GM21737 (cell line): ENCODE results near the gene IRX2.

Experiments used
- ATAC-seq: cut with Tn5 transposase; IDR thresholded peaks from one replicate; pipeline ENCODE4 v1.9.1; 2021; ENCODE audit warnings: mild to moderate bottlenecking, moderate library complexity; ENCODE audit not compliant: unreplicated experiment

The IRX2 gene

GRCh38 chr5:2721385-2722138, 29.9 kb downstream of the IRX2 start:
- ATAC-seq, result no peak

GRCh38 chr5:2719332-2719731, 32.1 kb downstream of the IRX2 start:
- ATAC-seq, result no peak

- no peak for ATAC-seq
These were observed 33.4 kb downstream of the IRX2 start for GRCh38 chr5:2718115-2718514.

- no peak for ATAC-seq
These were observed 35.6 kb downstream of the IRX2 start for GRCh38 chr5:2715856-2716255.

GRCh38 chr5:2714805-2715204, 36.7 kb downstream of the IRX2 start:
- ATAC-seq, result no peak

GRCh38 chr5:2714026-2714425, 37.5 kb downstream of the IRX2 start:
- ATAC-seq, result no peak

GRCh38 chr5:2711446-2712425, 39.7 kb downstream of the IRX2 start:
- no peak for ATAC-seq

- no peak for ATAC-seq
These were observed 40.6 kb downstream of the IRX2 start for GRCh38 chr5:2710910-2711309.

GRCh38 chr5:2709976-2710689, 41.3 kb downstream of the IRX2 start:
- ATAC-seq, result no peak

GRCh38 chr5:2708751-2709150, 42.7 kb downstream of the IRX2 start:
- no peak for ATAC-seq

- ATAC-seq, result no peak
These were observed 43.3 kb downstream of the IRX2 start for GRCh38 chr5:2708132-2708531.

- no peak for ATAC-seq
These were observed 45.6 kb downstream of the IRX2 start for GRCh38 chr5:2705861-2706260.

- no peak for ATAC-seq
These were observed 46.5 kb downstream of the IRX2 start for GRCh38 chr5:2704806-2705645.

GRCh38 chr5:2704111-2704510, 47.4 kb downstream of the IRX2 start:
- no peak for ATAC-seq

GRCh38 chr5:2703615-2704014, 47.9 kb downstream of the IRX2 start:
- ATAC-seq, result no peak

GRCh38 chr5:2703041-2703440, 48.4 kb downstream of the IRX2 start:
- no peak for ATAC-seq

GRCh38 chr5:2702096-2702879, 49.2 kb downstream of the IRX2 start:
- ATAC-seq, result no peak

- ATAC-seq, result no peak
These were observed 49.9 kb downstream of the IRX2 start for GRCh38 chr5:2701592-2701991.

- ATAC-seq, result no peak
These were observed 50.6 kb downstream of the IRX2 start for GRCh38 chr5:2700876-2701275.

GRCh38 chr5:2699686-2700085, 51.8 kb downstream of the IRX2 start:
- no peak for ATAC-seq
